H1 (cell line): ENCODE measurements around the gene PLCB3. TPM values are rescaled to one million over a fixed set of nuclear protein-coding genes. Genes with fewer than 3 reads are reported as not detected.

ENCODE experiments used
- CTCF ChIA-PET: fragments of 300-600 bp; sonication (Branson Sonifier 250); formaldehyde crosslinking; loops from one replicate; lab custom pipeline; 2021; ENCODE audit not compliant: partially characterized antibody; lab: Charles Lee
- POLR2A ChIA-PET: fragments of 300-600 bp; sonication (Branson Sonifier 250); formaldehyde crosslinking; loops from one replicate; lab custom pipeline; 2021; ENCODE audit warnings: inconsistent platforms; ENCODE audit not compliant: partially characterized antibody; lab: Charles Lee
- DNase-seq, 2 experiments: peaks; one replicate each; pipeline versions ENCODE4 v3.0.0 to v3.0.0-alpha.2; 2010 to 2022; ENCODE audit warnings: low spot score in 2 of 2, low read depth in 1 of 2, mixed read lengths in 1 of 2
- FAIRE-seq: peaks from 2 replicates; lab custom pipeline; 2011; peaks lifted over from hg19 to GRCh38; lab: Jason Lieb, UNC
- H2AFZ ChIP-seq: 2 replicates; pipeline ENCODE4 v1.8.1; 2012; ENCODE audit warnings: low read length, inconsistent platforms
- H2AK5ac ChIP-seq: 2 replicates; pipeline ENCODE4 v1.6.1; 2013; ENCODE audit warnings: low read depth, low read length
- H2BK120ac ChIP-seq: replicated peaks from 2 replicates; pipeline ENCODE3; 2013; ENCODE audit warnings: low read depth, low read length, inconsistent platforms
- H2BK12ac ChIP-seq: 2 replicates; pipeline ENCODE4 v1.6.1; 2013; ENCODE audit warnings: low read depth, low read length
- H2BK15ac ChIP-seq: 2 replicates; pipeline ENCODE4 v1.6.1; 2013; ENCODE audit warnings: low read length
- H2BK20ac ChIP-seq: 2 replicates; pipeline ENCODE4 v1.6.1; 2013; ENCODE audit warnings: low read length
- H2BK5ac ChIP-seq: 2 replicates; pipeline ENCODE4 v1.6.1; 2013; ENCODE audit warnings: low read depth, low read length
- H3K14ac ChIP-seq: 2 replicates; pipeline ENCODE4 v1.6.1; 2013; ENCODE audit warnings: inconsistent platforms; ENCODE audit not compliant: insufficient read length
- H3K18ac ChIP-seq: 2 replicates; pipeline ENCODE4 v1.6.1; 2013; ENCODE audit warnings: low read length; ENCODE audit errors: extremely low read depth
- H3K23ac ChIP-seq: 2 replicates; pipeline ENCODE4 v1.6.1; 2013; ENCODE audit warnings: inconsistent platforms; ENCODE audit not compliant: insufficient read length
- H3K23me2 ChIP-seq: 2 replicates; pipeline ENCODE4 v1.6.1; 2013; ENCODE audit warnings: low read depth, low read length
- H3K27ac ChIP-seq: 2 replicates; pipeline ENCODE4 v1.6.1; 2011; ENCODE audit warnings: low read depth, low read length, inconsistent platforms
- H3K27me3 ChIP-seq, 4 experiments: replicated peaks in 1 of 4; 1 replicate in 1 of 4; 2 replicates in 3 of 4; pipeline versions ENCODE4 v1.6.1 to v1.8.1; 2011 to 2013; ENCODE audit warnings: low read length in 3 of 4, mild to moderate bottlenecking in 3 of 4, inconsistent platforms in 2 of 4, mixed read lengths in 2 of 4, moderate library complexity in 1 of 4; ENCODE audit not compliant: control insufficient read depth in 3 of 4, insufficient read depth in 3 of 4; ENCODE audit errors: extremely low read depth in 1 of 4
- H3K36me3 ChIP-seq, 4 experiments: 2 replicates each; pipeline versions ENCODE4 v1.6.1 to v1.8.1; 2011 to 2013; ENCODE audit warnings: mild to moderate bottlenecking in 4 of 4, low read length in 3 of 4, moderate library complexity in 2 of 4, control low read depth in 1 of 4, inconsistent platforms in 1 of 4; ENCODE audit not compliant: insufficient read depth in 4 of 4, control insufficient read depth in 2 of 4
- H3K4ac ChIP-seq: replicated peaks from 2 replicates; pipeline ENCODE3; 2013; ENCODE audit warnings: low read length, low read depth, mixed read lengths, inconsistent platforms; ENCODE audit not compliant: insufficient read length
- H3K4me1 ChIP-seq, 4 experiments: replicated peaks in 1 of 4; 1 replicate in 1 of 4; 2 replicates in 3 of 4; pipeline versions ENCODE4 v1.6.1 to v1.8.1; 2011 to 2013; ENCODE audit warnings: low read length in 3 of 4, inconsistent platforms in 2 of 4, mixed read lengths in 1 of 4; ENCODE audit not compliant: insufficient read depth in 4 of 4, control insufficient read depth in 3 of 4
- H3K4me2 ChIP-seq, 2 experiments: 2 replicates each; pipeline versions ENCODE4 v1.6.1 to v1.8.1; 2011 to 2013; ENCODE audit warnings: low read depth in 2 of 2, low read length in 2 of 2, control low read depth in 1 of 2, inconsistent platforms in 1 of 2, mild to moderate bottlenecking in 1 of 2; ENCODE audit not compliant: insufficient read depth in 1 of 2
- H3K4me3 ChIP-seq, 4 experiments: fragments of 200-600, 300-600 bp in 1 of 4; sonication (generic), shearing (Covaris generic), sonication (Bioruptor Twin) in 1 of 4; 2 replicates each; pipeline versions ENCODE4 v1.5.1 to v1.8.1; 2011 to 2016; ENCODE audit warnings: low read length in 4 of 4, low read depth in 3 of 4, control low read depth in 2 of 4, inconsistent platforms in 2 of 4, mild to moderate bottlenecking in 2 of 4, mixed read lengths in 1 of 4, moderate library complexity in 1 of 4; ENCODE audit not compliant: insufficient read depth in 2 of 4; ENCODE audit errors: extremely low read depth in 1 of 4
- H3K56ac ChIP-seq: replicated peaks from 2 replicates; pipeline ENCODE3; 2013; ENCODE audit warnings: low read depth, mild to moderate bottlenecking, mixed read lengths, low read length, inconsistent platforms; ENCODE audit not compliant: insufficient read length
- H3K79me1 ChIP-seq: 2 replicates; pipeline ENCODE4 v1.6.1; 2013; ENCODE audit warnings: low read depth, low read length, control low read depth
- H3K79me2 ChIP-seq, 2 experiments: 2 replicates each; pipeline versions ENCODE4 v1.6.1 to v1.8.1; 2012 to 2013; ENCODE audit warnings: low read length in 2 of 2, mild to moderate bottlenecking in 2 of 2, inconsistent platforms in 1 of 2; ENCODE audit not compliant: insufficient read depth in 2 of 2, control insufficient read depth in 1 of 2
- H3K9ac ChIP-seq, 4 experiments: replicated peaks in 1 of 4; 1 replicate in 1 of 4; 2 replicates in 3 of 4; pipeline versions ENCODE4 v1.6.1 to v1.8.1; 2011 to 2013; ENCODE audit warnings: low read depth in 3 of 4, low read length in 3 of 4, control low read depth in 2 of 4, mild to moderate bottlenecking in 2 of 4, moderate library complexity in 2 of 4, inconsistent platforms in 1 of 4; ENCODE audit errors: extremely low read depth in 1 of 4
- H3K9me3 ChIP-seq, 2 experiments: 2 replicates each; pipeline versions ENCODE4 v1.6.1 to v1.8.1; 2012 to 2013; ENCODE audit warnings: mild to moderate bottlenecking in 2 of 2, moderate library complexity in 2 of 2, control low read depth in 1 of 2, inconsistent platforms in 1 of 2, low read depth in 1 of 2, low read length in 1 of 2, mixed read lengths in 1 of 2; ENCODE audit not compliant: insufficient read depth in 2 of 2
- H4K20me1 ChIP-seq, 2 experiments: replicated peaks in 1 of 2; 2 replicates each; pipeline versions ENCODE3 to v1.8.1; 2011 to 2013; ENCODE audit warnings: inconsistent platforms in 2 of 2, low read length in 2 of 2, mild to moderate bottlenecking in 1 of 2; ENCODE audit not compliant: insufficient read depth in 2 of 2, control insufficient read depth in 1 of 2
- H4K5ac ChIP-seq: 2 replicates; pipeline ENCODE4 v1.6.1; 2013; ENCODE audit warnings: low read length, low read depth, mixed read lengths, inconsistent platforms; ENCODE audit not compliant: insufficient read length
- H4K8ac ChIP-seq: 2 replicates; pipeline ENCODE4 v1.8.0; 2013; ENCODE audit warnings: mild to moderate bottlenecking, moderate library complexity, low read length, inconsistent platforms; ENCODE audit not compliant: insufficient read depth; ENCODE audit errors: extremely low read depth
- H4K91ac ChIP-seq: replicated peaks from 2 replicates; pipeline ENCODE3; 2013; ENCODE audit warnings: low read length, mixed read lengths, inconsistent platforms; ENCODE audit not compliant: insufficient read length
- BRCA1 ChIP-seq: IDR thresholded peaks from 2 replicates; pipeline ENCODE4 v1.6.1; 2012; ENCODE audit warnings: low read depth, low read length, improper control_type of control experiment
- CBX8 ChIP-seq: fragments of 300-800, 300-1000 bp; sonication (generic); IDR thresholded peaks from 2 replicates; pipeline ENCODE4 v1.7.1; 2016; ENCODE audit warnings: low read depth, low read length, borderline replicate concordance
- CHD1 ChIP-seq: IDR thresholded peaks from 2 replicates; pipeline ENCODE4 v1.6.1; 2012; ENCODE audit warnings: low read depth, low read length, improper control_type of control experiment
- CREB1 ChIP-seq: IDR thresholded peaks from 2 replicates; pipeline ENCODE4 v1.6.1; 2012; ENCODE audit warnings: inconsistent platforms
- EGR1 ChIP-seq: IDR thresholded peaks from 2 replicates; pipeline ENCODE4 v1.6.1; 2011; ENCODE audit warnings: low read depth, low read length, borderline replicate concordance
- RBBP5 ChIP-seq: IDR thresholded peaks from 2 replicates; pipeline ENCODE4 v1.7.1; 2012; ENCODE audit warnings: low read depth, mild to moderate bottlenecking, inconsistent platforms, low read length, moderate library complexity, borderline replicate concordance
- SAP30 ChIP-seq: fragments of 300-600 bp; sonication (generic); IDR thresholded peaks from 2 replicates; pipeline ENCODE4 v1.7.1; 2012; ENCODE audit warnings: low read length, moderate library complexity, mild to moderate bottlenecking, inconsistent platforms; ENCODE audit not compliant: insufficient read depth, insufficient replicate concordance
- SIN3A ChIP-seq, 2 experiments: IDR thresholded peaks in 1 of 2; conservative IDR thresholded peaks in 1 of 2; 2 replicates each; pipeline ENCODE4 v1.6.1; 2011 to 2012; ENCODE audit warnings: low read length in 2 of 2, improper control_type of control experiment in 1 of 2, low read depth in 1 of 2, mild to moderate bottlenecking in 1 of 2
- SIX5 ChIP-seq: IDR thresholded peaks from 2 replicates; pipeline ENCODE4 v1.6.1; 2011; ENCODE audit warnings: mild to moderate bottlenecking, low read depth, low read length
- YY1 ChIP-seq: IDR thresholded peaks from 2 replicates; pipeline ENCODE4 v1.6.1; 2011; ENCODE audit warnings: low read depth, mild to moderate bottlenecking, low read length
- WGBS, 2 experiments: shearing (Covaris generic) in 1 of 2; methylation state at CpG; one replicate each; pipeline versions ENCODE4 v1.1.6 to v1.1.7; 2013 to 2015; ENCODE audit warnings: low lambda C conversion rate in 2 of 2, mixed read lengths in 2 of 2, inconsistent platforms in 1 of 2, low coverage in 1 of 2, missing lambda C conversion rate in 1 of 2; ENCODE audit not compliant: insufficient replicate concordance in 2 of 2, insufficient coverage in 1 of 2, insufficient read length in 1 of 2; ENCODE audit errors: extremely low coverage in 1 of 2, missing lambda C conversion rate in 1 of 2; 5-methylcytosine and 5-hydroxymethylcytosine counted together
- polyA plus RNA-seq, 7 experiments: library from polyadenylated mRNA; depleted of rRNA in 3 of 7; stranded (reverse) in 5 of 7; unstranded in 2 of 7; fragments of >200 nt in 5 of 7; fragments of 200-250 nt in 2 of 7; gene quantifications; 1 replicate in 5 of 7; 2 replicates in 1 of 7; 4 replicates in 1 of 7; pipeline versions ENCODE4 v1.2.1 to v1.2.3, GENCODE V29; 2011 to 2013; ENCODE audit warnings: missing spikeins in 2 of 7, mixed read lengths in 2 of 7
- total RNA-seq: library from RNA; stranded (reverse); fragmentation: NEBNext Ultra II Directional; extraction: Animal tissue kit (Norgen Biotek cat#: 25700); gene quantifications from 2 replicates; pipeline ENCODE4 v1.2.1, GENCODE V29; 2021

Gene PLCB3
- total and polyA plus RNA-seq, 2 of the 8 experiments (the other 6 are each of a cell fraction or from before 2014, with no cell fraction given), result 47.2 to 104 TPM

DNA sequence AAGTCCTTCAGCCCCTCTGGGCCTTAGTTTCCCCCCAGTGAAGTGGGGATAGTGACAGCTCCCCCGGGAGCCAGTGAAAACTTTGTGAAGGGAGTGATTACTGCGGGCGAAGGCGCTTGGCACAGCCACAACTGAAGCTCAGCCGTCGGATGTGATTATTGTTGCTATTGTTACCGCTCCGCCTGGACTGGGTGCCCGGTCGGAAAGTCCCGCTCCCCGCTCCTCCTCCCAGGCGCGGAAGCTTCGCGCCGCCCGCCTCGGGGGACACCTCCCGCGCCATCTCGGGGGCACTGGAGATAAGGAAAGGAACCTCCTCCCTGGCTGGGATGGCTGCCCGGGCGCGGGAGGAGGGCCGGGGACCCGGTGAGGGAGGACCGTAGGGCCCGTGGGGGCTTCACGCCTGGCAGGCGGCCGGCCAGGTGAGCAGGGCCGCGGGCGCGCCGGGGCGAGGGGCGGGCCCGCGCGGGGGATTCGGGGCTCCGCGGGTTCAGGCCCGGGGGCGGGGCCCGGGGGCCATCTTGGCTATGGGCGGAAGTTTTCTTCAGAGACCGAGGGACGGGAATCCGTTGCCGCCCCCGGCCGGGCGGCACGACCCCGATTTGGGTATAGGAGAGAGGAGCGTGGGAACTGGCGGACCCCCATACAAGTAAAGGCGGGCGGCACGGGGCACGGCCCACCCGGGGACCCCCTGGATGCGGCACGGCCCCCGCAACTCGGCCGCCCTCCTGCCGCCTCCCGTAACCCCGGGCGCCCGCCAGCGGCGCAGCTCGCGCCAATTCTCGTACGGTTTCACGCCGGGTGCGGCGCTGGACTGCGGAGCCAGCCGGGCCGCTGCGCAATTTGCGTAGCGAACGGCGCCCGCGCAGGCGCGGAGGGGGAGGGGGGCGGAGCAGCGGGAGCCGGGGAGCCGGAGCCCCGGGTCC lies 33.9 kb downstream of the PLCB3 start, which contains the start of gene GPR137:
TSS of gene GPR137 (plus strand) at position 887 of the 923 bp plus-strand sequence. CDS start 677 bp downstream, outside the sequence.
- no peaks in the 10 kb centered on the region for H3K79me2 ChIP-seq
- FAIRE-seq, result no peak
- peaks cover 2 to 12% (median 11%) of the 10 kb centered on the region in 4 experiments; a peak in 6 of 7 replicates for H3K27me3 ChIP-seq
- 1% methylated on average over 55 of the region's 102 CpGs; no CpG with 5 or more reads in 1 of the 2 experiments for WGBS, 2 experiments
- peak within 1 kb of the TSS; percentile 48 for H3K18ac ChIP-seq
- H2BK20ac ChIP-seq, result no peak within 1 kb of the TSS
- H2BK15ac ChIP-seq, result no peak within 1 kb of the TSS; the same call in 1 of the 2 replicates
- H2AFZ ChIP-seq, result no peak within 1 kb of the TSS
- POLR2A ChIA-PET, result interaction anchor here (0.6 to 9.5 kb wide), 13 partner anchors 10 to 78 kb away, joined by 3 to 79 read pairs (median 5); partner anchors contain the start of genes CATSPERZ, ESRRA, FERMT3 and PPP1R14B
- no peak within 1 kb of the TSS for H2BK12ac ChIP-seq
- peak within 1 kb of the TSS; percentile 9 for H4K91ac ChIP-seq
- peaks cover 0 to 8% (median 4%) of the 10 kb centered on the region in 4 experiments; a peak in 4 of 7 replicates for H3K4me1 ChIP-seq
- H2BK120ac ChIP-seq, result no peak within 1 kb of the TSS
- no peak within 1 kb of the TSS for H2BK5ac ChIP-seq
- H3K14ac ChIP-seq, result no peak within 1 kb of the TSS
- H3K27ac ChIP-seq, result no peak within 1 kb of the TSS
- peaks cover 0 to 6% of the 10 kb centered on the region in 2 experiments for H4K20me1 ChIP-seq
- H4K8ac ChIP-seq, result peak within 1 kb of the TSS; percentile 81
- H2AK5ac ChIP-seq, result no peak within 1 kb of the TSS
- peak in 1 of 2 experiments; percentile 98 for DNase-seq
- no peak within 1 kb of the TSS for H3K23ac ChIP-seq
- no peak within 1 kb of the TSS for H4K5ac ChIP-seq
- H3K4me2 ChIP-seq, result peak within 1 kb of the TSS; percentile 59 to 96
- H3K4ac ChIP-seq, result peak within 1 kb of the TSS; percentile 13
- H3K9ac ChIP-seq, result peak within 1 kb of the TSS in 3 of 4 experiments; percentile 6 to 32 (median 20); a peak in 3 of 7 replicates
- peaks cover 10% of the 10 kb centered on the region; the same call in 1 of the 2 replicates for H3K23me2 ChIP-seq
- H3K79me1 ChIP-seq, result no peaks in the 10 kb centered on the region
- peak within 1 kb of the TSS; percentile 49 to 70 (median 69) for H3K4me3 ChIP-seq
- no peaks in the 10 kb centered on the region for H3K9me3 ChIP-seq
- CTCF ChIA-PET, result interaction anchor here (1.5 to 11.4 kb wide), 5 partner anchors 11 to 56 kb away, joined by 4 to 134 read pairs (median 10); partner anchors contain the start of genes CATSPERZ and ESRRA
- no peaks in the 10 kb centered on the region for H3K36me3 ChIP-seq
- H3K56ac ChIP-seq, result peak within 1 kb of the TSS; percentile 17
- TF ChIP-seq EGR1, result 0 out of 2 replicates have a peak, but pooled peaks have one; percentile 9
- peak; percentile 36; the same call in 1 of the 2 replicates for TF ChIP-seq RBBP5
- TF ChIP-seq SIN3A (conservative IDR thresholded peaks at IDR 0.05 in 1 of 2, IDR thresholded peaks at IDR 0.05 in 1 of 2; ENCODE audit: low read depth in 1 of 2, low read length in 2 of 2), result peak; percentile 68 to 76; a peak in 1 of 4 replicates
- no peak for TF ChIP-seq CHD1
- TF ChIP-seq BRCA1, result no peak
- TF ChIP-seq CREB1, result 0 out of 2 replicates have a peak, but pooled peaks have one; percentile 19
- peak; percentile 47 for TF ChIP-seq SAP30
- no peak for TF ChIP-seq CBX8
- peak; percentile 75 for TF ChIP-seq SIX5
- TF ChIP-seq YY1, result peak; percentile 97
